Stimulated activated CD4-positive, alpha-beta T cell treated with anti-CD3 and anti-CD28 coated beads, Interleukin-15, amount 100 ng/mL, for 48 hours (primary cell): ENCODE measurements around the gene HEBP2.
"Not testable (repeated sequence)": the region's sequence is repeated elsewhere in the genome, so short reads cannot be mapped to it uniquely, and the experiment has no call there.

ENCODE experiments used
- DNase-seq, 2 donors: peaks; one replicate each; pipeline ENCODE4 v3.0.0-alpha.2; 2020; ENCODE audit warnings: low read depth in 2 of 2

Gene HEBP2

DNA sequence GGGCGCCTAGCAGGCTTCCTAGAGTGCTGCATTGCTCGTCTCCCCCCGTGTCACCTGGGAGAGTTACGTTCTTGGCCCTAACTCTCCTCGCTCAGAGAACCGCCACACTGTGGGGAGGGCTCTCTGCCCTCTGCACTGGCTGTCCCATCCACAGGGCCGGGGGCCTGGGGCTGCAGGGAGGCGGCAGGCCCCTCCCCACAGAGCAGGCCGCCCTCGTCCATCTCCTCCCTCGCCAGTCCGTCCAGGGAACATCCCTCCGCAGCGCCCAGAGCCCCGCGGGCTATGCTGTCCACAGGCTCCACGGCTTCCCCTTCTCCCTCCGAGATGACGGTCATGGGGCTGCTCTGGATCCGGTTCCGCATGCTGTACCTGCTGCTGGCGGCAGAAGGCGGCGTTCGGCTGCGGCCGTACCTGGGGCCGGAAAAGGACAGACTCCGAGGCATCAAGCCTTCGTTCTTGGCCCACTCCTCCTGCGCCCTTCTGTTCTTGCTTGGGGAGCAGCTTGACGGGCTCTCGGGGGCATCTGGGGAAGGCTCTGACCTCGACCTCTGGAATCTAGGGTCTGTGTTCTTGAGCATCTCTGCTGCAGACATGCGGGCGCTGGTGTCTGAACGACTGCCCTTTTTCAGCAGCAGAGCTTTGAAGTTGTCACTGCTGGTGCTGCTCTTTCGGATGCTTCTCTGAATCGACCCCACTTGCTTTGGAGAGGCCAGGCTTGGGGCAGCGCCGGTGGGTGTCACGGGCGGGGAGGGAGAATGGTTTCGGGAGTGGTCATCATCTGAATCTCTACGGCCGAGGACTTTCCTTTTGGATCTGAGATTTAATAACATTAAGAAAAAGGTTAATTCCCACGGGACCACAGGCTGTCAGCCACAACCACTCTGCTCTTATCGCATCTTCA is 20.2 kb downstream of the HEBP2 start:
- no peak for DNase-seq

DNA sequence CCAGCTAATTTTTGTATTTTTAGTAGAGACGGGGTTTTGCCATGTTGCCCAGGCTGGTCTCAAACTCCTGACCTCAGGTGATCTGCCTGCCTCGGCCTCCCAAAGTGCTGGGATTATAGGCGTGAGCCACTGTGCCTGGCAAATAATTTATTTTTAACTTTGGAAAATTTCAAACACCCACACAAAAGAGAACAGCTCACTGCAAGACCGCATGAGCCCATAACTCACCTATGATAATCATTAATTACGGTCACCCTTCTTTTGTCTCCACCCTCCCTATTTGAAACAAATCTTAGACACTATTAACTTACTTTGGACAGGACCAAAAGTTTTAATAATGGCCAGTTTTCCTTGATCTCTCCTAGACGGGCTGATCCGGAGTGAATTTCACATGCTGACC is 21.2 kb downstream of the HEBP2 start:
- not testable (repeated sequence) for DNase-seq

DNA sequence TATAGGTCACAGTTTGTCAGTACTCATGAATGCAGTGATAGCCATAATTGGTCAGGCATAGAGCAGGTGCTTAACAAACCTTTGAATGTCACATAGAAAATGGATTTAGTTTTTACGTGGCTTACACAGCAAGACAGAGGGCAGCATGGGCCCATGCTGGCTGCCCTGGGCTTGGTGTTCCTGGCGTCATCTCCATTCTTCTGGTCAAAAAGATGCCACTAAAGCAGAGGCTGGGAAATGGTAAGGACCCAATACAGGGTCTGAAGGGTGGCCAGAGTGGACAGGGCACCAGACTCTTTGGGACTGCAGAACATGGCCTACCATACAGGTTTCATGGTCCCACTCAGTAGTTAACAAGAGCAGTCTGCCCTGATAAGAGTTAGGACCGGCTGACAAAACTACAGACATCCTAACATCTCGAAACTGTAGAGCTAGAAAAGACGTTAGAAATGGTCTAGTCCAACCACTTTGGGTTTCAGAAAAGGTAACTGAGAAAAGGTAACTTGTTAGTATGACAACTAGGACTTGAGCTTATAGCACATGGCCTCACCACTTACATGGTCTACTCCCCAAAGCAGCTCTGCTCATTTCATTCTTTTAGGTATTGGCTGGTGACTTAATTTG is 22.6 kb downstream of the HEBP2 start:
- DNase-seq, result no peak

DNA sequence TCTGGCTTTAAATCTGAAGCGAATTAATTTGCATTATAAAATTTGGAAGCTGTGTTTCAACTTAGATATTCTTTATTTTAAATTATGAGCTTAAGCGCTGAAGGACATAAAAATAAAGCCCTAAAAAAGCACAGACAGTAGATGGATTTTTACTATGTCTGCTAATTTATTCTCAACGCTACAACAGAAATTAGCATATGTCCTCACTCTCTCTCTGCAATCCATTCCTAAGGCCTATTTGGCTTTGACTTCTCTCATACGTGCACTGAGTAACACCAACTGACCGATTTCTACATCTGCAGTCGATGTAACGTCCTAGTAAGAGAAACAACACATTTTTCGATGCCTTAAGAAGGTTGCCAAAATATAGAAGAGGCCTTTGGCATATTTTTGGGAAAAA is 23.7 kb downstream of the HEBP2 start:
- DNase-seq, result no peak

DNA sequence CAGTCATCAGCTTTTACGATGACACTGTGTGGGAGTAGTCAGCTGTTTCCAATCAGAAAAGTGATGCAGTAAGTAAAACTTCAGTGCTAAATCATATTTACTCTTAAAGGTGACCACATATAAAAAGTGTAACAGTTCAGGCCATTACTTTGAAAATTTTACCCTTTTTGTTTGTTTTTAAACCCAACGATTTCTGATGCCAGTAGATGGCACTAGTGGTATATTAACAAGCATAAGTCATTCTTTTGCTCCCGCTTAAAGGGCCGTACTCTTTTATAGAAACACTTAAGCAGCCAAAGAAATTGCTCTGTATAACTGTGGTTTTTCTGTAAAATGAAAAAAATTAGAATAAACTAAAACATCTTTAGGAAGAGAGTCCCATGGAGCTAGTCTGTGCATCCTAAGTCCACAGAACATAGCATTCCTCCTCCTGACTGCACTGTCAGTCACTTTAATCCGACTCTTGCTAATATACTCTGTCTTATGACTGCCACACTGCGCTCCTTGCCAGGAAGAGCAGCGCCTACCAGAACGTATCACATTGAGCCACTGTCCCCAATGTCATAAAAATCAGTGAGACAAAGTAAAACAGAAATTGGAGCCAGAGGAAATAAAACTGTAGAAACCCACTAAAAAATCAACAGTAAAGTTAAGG is 25.0 kb downstream of the HEBP2 start:
- no peak for DNase-seq

DNA sequence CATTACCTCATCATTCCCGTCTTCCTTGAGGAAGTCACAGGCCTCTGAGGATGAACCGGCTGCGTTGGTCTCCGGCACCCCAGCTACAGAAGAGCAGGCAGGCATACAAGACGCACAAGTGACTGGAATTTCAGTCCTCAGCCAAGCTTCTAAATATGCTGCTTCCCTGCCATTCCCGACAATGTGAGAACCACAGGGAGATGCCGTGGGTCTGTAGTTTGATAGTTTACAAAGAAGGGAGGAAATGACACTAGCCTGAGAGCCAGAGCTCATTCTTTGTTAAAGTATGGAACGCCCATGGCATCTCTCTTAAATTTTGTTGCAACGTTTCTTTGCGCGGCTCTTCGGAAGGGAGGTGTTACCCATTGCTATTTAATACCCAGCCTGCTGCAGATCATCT is 25.7 kb downstream of the HEBP2 start:
- no peak for DNase-seq

DNA sequence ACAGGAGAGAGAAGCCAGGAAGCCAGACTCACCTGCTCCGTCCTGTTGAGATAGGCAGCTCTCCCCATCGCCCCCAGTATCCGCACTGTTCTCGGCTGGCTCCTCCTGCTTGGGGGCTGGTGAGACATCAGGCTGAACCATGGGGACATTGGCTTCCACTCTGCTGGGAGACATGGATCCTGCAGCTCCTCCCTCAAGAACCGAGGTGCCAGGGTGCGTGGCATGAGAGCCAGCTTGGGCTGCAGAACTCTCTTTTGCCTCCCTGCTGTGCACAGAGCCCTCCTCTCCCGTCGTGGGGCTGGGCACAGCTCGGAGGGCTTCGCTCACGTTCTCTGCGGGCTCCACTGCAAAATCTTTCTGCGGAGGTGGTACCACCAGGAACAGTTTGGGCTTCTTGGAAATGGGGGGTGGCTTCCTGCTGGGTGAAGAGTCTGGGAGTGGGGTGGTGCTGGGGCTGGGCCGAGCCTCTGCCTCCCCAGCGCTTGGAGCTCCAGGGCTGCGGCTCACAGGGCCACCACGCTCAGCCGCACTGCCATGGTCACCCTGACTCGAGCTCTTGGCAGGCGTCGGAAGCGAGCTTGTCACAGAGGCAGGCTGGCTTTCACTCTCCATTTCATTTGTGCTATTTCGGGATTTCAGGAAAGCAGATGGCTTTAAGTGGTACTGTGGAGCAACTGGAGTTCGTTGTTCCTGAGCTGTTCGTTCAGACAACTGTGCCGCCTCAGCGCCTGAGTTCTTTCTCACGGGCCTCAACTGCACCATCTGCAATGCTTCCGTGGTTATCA is 26.5 kb downstream of the HEBP2 start:
- DNase-seq, result no peak

DNA sequence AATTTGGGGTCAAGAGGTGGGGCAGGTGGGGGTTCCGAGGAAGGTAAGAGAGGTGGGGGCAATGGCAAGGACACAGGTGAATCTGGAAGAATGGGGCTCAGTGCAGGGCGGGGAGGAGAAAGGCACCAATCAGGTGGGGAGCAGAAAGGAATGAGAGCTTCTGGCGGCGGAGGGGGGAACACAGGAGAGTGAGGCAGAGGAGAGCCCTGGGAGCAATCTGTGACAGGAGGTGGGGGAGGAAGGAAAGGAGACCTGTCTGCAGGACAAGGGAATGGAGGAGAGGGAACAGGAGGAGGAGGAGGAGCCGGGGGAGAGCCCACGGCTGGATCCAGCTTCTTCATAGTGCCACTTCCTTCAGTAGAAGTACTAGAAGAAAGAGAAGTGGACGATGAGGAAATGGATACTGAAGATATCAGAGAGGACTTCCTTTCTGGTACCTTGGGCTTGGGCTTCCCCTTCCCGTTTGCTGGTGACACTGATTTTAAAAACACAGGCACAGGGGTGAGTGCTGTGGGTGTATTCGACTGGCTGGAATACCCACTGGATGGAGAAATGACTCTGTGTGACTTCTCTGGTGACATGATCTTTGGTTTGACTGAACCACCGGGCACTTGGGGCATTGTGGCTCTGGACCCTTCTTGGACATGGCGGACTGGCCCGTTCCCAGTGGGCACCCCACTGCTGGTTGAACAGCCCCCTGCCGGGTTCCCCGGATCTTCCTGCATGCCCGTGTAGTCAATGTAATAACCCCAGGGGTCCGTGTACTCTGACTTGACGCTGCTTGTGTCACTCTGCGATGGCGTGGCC is 27.4 kb downstream of the HEBP2 start:
- DNase-seq, result no peak

DNA sequence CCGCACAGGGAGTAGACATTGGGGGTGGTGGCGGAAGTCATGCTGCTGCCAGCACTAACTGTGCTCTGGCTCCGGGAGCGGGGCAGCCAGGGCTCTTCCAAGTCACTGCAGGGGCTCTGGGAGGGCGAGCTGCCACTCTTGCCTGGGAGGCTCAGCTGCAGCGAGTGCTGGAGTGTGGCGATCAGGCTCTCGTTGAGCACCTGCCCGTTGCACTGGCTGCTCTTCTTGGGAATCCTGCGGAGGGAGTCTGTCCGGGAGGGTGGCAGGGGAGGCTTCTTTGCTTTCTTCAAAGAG is 28.0 kb downstream of the HEBP2 start:
- DNase-seq, result no peak

DNA sequence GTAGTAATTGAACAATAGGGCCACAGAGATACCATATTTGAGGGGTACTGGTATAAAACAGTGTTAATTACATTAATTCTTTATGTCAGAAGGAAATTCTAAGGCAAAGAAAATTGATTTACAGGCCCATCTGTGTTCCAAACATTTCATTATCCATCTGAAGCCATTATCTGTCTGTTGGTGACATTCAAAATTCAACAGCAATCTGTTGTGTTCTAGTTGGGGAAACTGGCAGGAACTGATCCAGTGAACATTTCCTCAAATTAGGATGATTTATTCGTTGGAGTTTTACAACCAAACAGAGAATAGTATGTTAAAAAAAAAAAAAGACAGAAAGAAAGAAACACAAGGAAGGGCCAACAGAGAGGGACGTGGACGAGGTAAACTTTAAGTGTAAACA is 30.1 kb downstream of the HEBP2 start:
- no peak for DNase-seq

DNA sequence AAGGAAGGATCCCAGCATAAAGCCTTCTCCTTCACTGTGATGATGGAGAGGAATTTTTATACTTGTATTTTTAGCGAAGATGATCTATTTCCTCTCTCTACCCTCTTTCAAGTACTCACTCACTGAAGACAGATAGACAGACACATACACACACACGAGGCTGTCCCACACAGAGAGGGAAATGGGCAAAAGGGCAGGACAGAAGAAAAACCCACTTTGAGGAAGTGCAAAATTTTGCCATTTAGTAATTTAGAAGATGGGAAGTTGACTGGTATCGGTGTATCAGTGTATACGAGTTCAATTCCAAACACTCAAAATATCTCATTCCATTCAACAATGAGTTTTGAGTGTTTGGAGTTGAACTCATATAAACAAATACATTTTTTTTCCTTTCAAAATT is 30.9 kb downstream of the HEBP2 start:
- no peak for DNase-seq

DNA sequence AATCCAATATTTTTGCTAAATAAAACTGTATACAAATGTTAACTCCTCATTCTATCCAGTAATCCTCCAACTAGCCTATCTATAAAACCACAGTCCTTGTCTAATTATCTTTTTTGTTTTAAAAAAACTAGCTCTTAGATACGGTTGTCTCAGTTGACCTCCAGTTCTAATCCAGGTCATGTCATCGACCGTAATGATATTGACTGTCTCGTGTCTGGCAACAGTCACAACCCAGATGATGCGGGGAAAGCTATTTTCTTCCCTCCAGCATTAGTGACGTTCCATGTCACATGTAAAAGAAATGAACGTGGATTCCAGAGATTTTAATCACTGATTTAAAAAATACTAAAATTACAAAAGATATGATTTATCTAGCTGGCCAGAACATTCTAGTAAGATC is 35.5 kb downstream of the HEBP2 start:
- no peak for DNase-seq

DNA sequence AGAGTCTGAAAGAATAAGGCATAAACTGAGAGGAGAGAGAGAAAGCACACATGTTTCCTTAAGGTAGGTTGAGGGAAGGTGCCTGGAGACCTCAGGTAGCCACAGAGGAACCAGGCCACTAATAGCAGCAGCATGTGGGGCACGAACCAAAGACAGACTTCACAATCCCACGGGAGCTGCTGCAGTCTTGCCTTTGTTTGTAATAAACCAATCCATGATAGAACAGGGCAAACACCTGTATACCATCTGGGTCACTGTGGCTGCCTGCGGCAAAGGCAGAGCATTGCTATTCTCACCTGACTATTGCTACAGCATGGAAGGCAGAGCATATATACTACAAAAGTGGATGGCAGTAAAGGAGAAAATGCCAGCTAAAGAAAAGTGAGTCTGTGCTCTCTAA is 36.3 kb downstream of the HEBP2 start:
- no peak for DNase-seq

DNA sequence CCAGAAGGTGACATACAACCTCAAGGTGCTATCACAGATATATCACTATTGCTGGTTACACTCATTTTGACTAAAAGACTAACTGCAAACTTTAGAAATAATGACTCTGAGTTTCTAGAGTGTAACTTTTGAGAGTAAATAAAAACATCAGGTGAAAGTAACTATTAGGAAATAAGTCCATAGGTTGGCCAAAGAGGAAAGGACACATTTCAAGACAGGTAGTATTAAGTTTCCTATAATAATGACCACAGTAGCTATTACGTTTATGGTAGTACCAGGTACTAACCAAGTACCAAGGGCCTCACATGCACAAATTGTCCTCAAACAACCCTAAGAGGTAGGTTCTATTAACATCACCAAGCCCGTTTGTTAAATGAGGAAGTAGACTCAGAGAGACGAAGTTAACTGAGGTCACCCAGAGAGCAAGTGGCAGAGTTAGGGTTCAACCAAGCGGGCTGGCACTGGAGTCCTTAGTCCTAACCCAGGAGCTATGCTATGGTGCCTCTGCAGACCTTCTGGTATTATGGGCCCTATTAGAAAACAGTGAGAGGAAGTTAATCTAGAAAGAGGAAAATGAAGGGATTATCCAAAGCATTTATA is 36.8 kb downstream of the HEBP2 start:
- DNase-seq, result no peak

DNA sequence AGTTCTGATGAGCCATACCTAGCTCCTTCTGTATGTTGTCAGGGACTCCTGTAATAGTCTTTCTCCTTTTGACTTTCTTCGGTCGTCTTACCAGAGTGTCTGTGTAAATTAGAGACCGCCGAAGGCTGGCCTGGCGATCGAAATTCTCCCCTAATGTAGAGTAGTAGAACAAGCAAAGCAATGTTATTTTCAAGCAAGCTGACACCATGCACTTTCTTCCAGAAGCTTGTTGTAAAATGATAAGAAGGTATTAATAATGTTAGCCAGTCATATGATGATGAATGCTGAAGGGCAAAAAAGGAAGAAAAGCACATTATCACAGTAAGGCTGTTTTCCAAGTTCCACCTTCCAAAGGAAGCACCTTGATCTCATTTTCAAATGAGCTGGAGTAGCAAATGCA is 37.9 kb downstream of the HEBP2 start:
- DNase-seq, result no peak

DNA sequence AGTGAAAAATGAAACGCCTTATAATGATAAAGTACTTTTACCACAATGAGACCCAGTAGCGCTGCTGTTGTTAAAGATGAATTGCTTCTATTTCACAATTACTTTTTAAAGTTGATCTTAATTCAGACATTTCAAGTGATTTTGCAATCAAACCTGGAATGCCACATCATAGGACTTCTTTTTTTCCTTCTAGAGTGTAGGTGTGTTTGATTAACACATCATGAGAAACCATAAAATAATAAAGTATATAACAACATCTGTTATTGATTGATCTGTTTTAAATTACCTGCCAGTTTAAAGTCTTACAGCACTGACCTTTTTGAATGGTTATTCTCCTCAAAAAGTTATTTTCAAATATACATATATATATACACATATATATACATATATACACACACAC is 38.6 kb downstream of the HEBP2 start:
- no peak for DNase-seq

DNA sequence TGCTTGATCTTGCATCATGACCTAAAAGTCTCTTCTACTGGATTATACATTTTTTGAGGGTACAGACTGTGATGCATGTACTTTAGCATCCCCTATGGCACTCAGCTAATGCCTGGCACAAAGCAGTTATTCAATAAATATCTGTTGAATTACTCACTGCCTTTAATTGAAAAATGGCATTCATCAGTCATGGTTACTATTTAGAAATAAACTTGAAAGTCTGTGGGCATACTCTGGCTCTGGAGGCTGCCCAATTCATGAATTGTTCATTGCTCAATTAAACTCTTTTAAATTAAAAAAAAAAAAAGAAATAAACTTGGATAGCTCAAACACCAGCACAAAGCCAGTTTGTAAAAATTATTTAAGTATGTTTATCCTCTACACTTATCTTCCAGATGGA is 40.0 kb downstream of the HEBP2 start:
- DNase-seq, result no peak

DNA sequence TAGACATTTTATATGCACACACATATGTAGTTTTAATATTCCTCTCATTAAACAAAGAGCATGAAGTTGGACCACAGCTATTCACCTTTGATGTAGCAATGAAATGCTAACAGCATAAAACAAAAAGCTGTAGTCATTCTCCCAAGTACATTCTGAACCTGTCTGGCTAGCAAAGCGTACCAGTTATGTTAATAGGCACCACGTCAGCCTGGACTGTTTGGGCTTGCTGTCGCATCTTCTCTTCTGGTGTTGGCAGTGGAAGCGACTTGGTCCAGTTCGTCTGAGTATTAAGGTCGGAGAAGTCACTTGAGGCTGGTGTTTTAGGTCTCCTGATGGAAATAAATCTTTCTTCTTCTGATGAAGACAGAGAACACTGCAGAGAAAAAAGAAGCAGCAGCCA is 42.8 kb downstream of the HEBP2 start:
- DNase-seq, result no peak

DNA sequence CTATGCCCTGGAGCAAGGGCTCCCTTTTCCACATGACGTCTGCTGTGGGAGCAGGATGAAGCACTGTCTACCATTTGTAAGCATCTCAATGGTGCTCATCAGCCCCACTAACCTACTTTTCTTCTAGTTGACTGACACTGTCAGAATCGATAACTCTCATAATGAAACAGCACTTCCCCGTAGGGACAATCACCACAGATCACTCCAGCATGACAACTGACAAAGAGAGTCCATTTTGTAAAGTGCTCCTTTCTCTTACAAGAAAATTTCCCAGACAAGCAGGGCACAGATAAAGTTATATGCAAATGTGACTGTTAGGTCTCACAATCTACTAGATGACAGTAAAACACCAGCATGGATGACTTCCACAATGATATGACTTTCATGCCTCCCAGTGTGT is 46.4 kb downstream of the HEBP2 start:
- no peak for DNase-seq

DNA sequence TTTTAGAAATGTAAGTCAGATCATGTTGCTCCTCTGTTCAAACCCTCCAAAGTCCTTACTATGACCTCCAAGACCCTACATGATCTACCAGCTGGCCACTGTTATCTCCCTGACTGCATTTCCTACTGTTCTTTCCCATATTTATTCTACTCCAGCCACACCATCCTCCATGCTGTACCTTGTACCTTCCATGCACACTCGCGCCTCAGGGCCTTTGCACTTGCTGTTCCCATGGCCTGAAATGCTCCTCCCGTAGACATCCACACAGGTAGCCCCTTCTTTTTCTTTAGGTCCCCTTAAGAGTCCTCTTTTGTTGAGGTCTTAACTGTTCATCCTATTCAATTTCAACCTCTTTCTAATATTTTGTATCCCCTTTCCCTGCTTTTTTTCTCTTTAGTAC is 47.0 kb downstream of the HEBP2 start:
- DNase-seq, result no peak
